Measurements from ENCODE around the gene SAV1.

The SAV1 gene

GRCh38 chr14:50599700-50600444, 68.2 kb downstream of the SAV1 start:
- TF ChIP-seq CTCF (IDR thresholded peaks at IDR 0.05; ENCODE audit: extremely low read depth, missing control alignments): peak; percentile 20
- peak; percentile 24 for DNase-seq (ENCODE audit: low spot score)

DNA sequence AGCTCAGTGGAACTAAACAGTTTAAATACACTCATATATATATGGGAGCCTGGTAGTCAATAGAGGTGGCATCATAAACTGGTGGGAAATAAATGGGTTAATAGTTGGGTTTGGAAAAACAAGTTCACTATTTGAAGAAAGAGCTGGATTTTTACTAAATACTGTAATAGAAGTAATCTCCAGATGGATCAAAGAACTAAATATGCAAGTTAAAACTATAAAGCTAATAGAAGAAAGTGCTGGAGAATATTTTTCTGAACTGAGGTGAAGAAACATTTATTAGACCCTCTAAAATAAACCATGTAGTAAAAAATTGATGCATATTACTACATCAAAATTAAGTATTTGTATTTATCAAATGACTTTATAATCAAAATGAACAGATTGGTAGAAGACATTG, 69.3 kb downstream of the SAV1 start:
- DNase-seq (ENCODE audit: low spot score): no peak
- TF ChIP-seq CTCF (IDR thresholded peaks at IDR 0.05; ENCODE audit: extremely low read depth, missing control alignments): no peak

- TF ChIP-seq CTCF (IDR thresholded peaks at IDR 0.05; ENCODE audit: extremely low read depth, missing control alignments): no peak
- no peak for DNase-seq (ENCODE audit: low spot score)
These were observed 73.4 kb downstream of the SAV1 start for GRCh38 chr14:50594577-50595316.

GRCh38 chr14:50590464-50590863, 77.6 kb downstream of the SAV1 start:
- no peak for DNase-seq (ENCODE audit: low spot score)
- no peak for TF ChIP-seq CTCF (IDR thresholded peaks at IDR 0.05; ENCODE audit: extremely low read depth, missing control alignments)
